Motor neuron (in vitro differentiated cells): ENCODE results near the gene SPEN. TPM values are rescaled to one million over a fixed set of nuclear protein-coding genes. Genes with fewer than 3 reads are reported as not detected.
"Not testable (repeated sequence)": the region's sequence is repeated elsewhere in the genome, so short reads cannot be mapped to it uniquely, and the experiment has no call there.

Experiments used
- ATAC-seq, 8 experiments: fragments of 200-7000 bp; cut with Tn5 transposase; replicated peaks in 6 of 8; 2 replicates each; pipeline ENCODE4 v1.8.0; 2021; ENCODE audit warnings: mild to moderate bottlenecking in 8 of 8, moderate library complexity in 8 of 8
- H3K27ac ChIP-seq, 2 donors: fragments of 250-450 bp; sonication (Bioruptor Pico); 2 replicates each; pipeline ENCODE4 v1.9.0; 2021; ENCODE audit warnings: antibody characterized with exemption in 2 of 2, mild to moderate bottlenecking in 2 of 2, moderate library complexity in 1 of 2
- H3K4me1 ChIP-seq, 2 donors: fragments of 250-450 bp; sonication (Bioruptor Pico); replicated peaks in 1 of 2; 2 replicates each; pipeline ENCODE4 v1.6.1; 2021; ENCODE audit warnings: antibody characterized with exemption in 2 of 2, mild to moderate bottlenecking in 2 of 2, moderate library complexity in 1 of 2
- H3K4me3 ChIP-seq, 5 donors: fragments of 250-450 bp; sonication (Bioruptor Pico); 2 replicates each; pipeline ENCODE4 v1.9.0; 2021; ENCODE audit warnings: antibody characterized with exemption in 5 of 5, mild to moderate bottlenecking in 5 of 5, moderate library complexity in 4 of 5
- WGBS, 10 experiments: fragments of 450-650 bp; shearing (Covaris generic); methylation state at CpG; one replicate each; pipeline ENCODE4 v1.0.0; 2022; 5-methylcytosine and 5-hydroxymethylcytosine counted together
- in situ Hi-C, 9 experiments: fragments of 400-800 bp; cut with MboI; loops; one replicate each; pipeline ENCODE4 v1.15.0; 2021; ENCODE audit warnings: low sequenced_read_pairs in 9 of 9, low pct_unique_long_range_greater_than_20kb in 2 of 9; ENCODE audit not compliant: unreplicated experiment in 9 of 9
- total RNA-seq, 8 experiments: library from RNA; unstranded; fragments of 300-600 nt; gene quantifications; 2 replicates each; pipeline versions ENCODE4 v1.2.3 to v1.2.4, GENCODE V29; 2022

The SPEN gene
- total RNA-seq, 8 experiments from 2014 or later, result 10.0 to 69.9 (median 44.0) TPM

DNA sequence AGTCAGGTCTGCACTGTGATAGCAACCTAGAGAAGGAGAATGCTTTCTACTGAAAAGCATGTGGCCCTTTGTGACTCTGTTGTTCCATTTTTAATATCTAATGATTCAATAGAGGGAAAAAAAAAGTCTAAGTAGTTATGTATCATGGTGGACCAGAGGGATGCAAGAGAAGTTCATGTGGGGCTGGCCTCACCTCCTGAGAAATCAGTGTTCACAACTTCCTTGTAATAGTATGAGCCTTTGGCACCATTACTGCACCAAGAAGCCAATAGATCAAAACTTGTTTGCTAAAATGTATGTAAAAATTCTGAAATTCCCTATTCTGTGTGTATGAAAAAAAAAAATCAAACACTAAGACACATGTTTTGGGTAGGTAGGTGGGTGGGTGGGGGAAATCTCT is 123.4 kb downstream of the SPEN start:
- ATAC-seq, result no peak
- Histone ChIP-seq H3K4me3 (no peak overlapping the region), H3K27ac (no peak overlapping the region), H3K4me1 (peaks cover 6 to 8% of the 10 kb centered on the region in 2 donors)
- in situ Hi-C loops, result loop anchor here in 1 of 9 experiments (25.0 kb wide), 1 partner anchor 159 kb away; the partner anchor contains the start of gene UQCRHL

DNA sequence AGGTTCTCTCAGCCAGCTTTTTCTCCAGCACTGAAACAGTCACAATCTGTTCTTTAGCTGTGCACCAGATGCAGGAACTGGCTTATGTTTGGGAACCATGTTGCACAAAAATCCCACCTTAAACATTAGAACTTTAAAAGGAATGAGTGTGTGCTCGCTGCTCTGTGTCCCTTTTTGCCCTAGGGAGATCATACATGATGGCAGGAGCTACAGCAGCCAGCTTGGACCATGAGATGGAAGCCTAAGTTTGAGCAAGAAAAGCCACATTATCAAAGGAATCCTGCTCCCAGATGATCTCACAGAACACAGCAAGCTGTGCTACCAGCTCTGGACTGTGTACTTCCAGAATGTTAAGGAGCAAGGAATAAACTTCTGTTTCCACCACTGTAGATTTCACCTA is 124.9 kb downstream of the SPEN start:
- Histone ChIP-seq H3K27ac (no peak overlapping the region), H3K4me3 (no peak overlapping the region), H3K4me1 (peaks cover 6 to 8% of the 10 kb centered on the region in 2 donors)
- in situ Hi-C loops, result loop anchor here in 1 of 9 experiments (25.0 kb wide), 1 partner anchor 160 kb away; the partner anchor contains the start of gene UQCRHL
- 20 to 100% (median 73%) methylated on average over 1 of the region's 1 CpG; no CpG with 5 or more reads in 5 of the 10 experiments for WGBS, 10 experiments
- no peak for ATAC-seq

DNA sequence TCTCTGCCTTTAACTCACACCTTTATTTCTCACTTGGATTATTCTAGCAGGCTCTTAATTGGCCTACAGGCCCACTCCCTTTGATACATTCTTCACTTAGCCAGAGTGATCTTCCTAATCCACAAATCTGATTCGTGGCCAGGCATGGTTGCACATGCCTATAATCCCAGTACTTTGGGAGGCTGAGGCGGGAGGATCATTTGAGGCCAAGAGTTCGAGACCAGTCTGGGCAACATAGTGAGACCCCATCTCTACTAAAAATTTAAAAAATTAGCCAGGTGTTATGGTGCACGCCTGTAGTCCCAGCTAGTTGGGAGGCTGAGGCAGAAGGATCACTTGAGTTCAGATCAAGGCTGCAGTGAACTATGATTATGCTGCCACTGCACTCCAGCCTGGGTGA is 126.3 kb downstream of the SPEN start:
- no peak for ATAC-seq
- in situ Hi-C loops, result loop anchor here in 1 of 9 experiments (25.0 kb wide), 1 partner anchor 161 kb away; the partner anchor contains the start of gene UQCRHL
- Histone ChIP-seq H3K4me3 (no peak overlapping the region), H3K27ac (no peak overlapping the region), H3K4me1 (peaks cover 6 to 8% of the 10 kb centered on the region in 2 donors)
- 92 to 100% (median 95%) methylated on average over 1 to 4 of the region's 4 CpGs; no CpG with 5 or more reads in 4 of the 10 experiments for WGBS, 10 experiments

DNA sequence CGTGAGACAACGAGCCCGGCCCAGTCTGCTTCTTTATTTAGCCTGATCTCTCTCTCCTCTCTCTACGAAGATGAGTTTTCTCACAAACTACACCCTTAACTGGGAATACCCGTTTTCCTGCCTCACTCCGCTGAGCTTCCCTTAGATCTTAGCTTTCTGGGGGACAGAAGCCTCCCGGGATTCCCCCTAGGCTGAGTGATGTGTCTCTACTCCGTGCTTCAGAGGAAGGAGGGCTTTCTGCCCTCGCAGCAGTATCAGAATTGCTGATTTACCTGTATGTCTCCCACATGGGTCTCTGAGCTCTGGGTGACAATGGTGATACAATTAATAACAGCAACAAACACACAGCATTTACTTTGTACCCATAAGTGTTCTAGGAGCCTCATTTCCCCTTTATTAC is 127.3 kb downstream of the SPEN start:
- 0 to 55% (median 39%) methylated on average over 1 to 9 of the region's 9 CpGs; no CpG with 5 or more reads in 4 of the 10 experiments for WGBS, 10 experiments
- no peak for ATAC-seq
- in situ Hi-C loops, result loop anchor here in 3 of 9 experiments (25.0 kb wide), 1 partner anchor 163 kb away; the partner anchor contains the start of gene UQCRHL (in 3 of the 3)
- peaks cover 6 to 8% of the 10 kb centered on the region in 2 donors for H3K4me1 ChIP-seq
- peak overlapping the region; percentile 83 to 99 (median 89) for H3K4me3 ChIP-seq
- H3K27ac ChIP-seq, result peak overlapping the region in 1 of 2 donors; percentile 98

DNA sequence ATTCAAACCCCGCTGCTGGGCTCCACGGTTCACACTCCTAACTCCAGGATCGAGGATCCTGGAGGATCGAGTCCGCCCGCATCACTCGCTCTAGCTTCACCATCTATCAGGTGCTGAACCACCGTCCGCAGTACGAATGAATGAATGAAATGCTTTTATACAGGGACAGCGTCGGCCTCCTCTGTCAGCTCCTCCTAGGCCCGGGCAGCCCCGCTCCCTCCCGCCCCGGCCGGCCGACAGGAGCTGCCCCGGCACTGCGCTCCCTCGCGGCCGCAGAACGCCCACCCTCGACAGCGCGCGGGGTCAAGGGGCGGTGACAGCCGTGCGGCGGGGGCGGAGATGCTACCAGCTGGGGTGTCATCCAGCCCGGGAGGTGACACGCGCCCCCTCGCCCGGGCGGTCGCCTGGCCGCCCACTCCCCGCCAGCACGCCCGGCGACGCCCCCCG is 127.9 kb downstream of the SPEN start:
- Histone ChIP-seq H3K27ac (peak overlapping the region; percentile 91 to 98), H3K4me3 (peak overlapping the region; percentile 83 to 99 (median 89)), H3K4me1 (peaks cover 6 to 8% of the 10 kb centered on the region in 2 donors)
- in situ Hi-C loops, result loop anchor here in 2 of 9 experiments (25.0 kb wide), 1 partner anchor 163 kb away; the partner anchor contains the start of gene UQCRHL (in 2 of the 2)
- WGBS, 10 experiments, result 0 to 4% (median 0%) methylated on average over 2 to 9 of the region's 47 CpGs; no CpG with 5 or more reads in 5 of the 10 experiments
- ATAC-seq, result peak; percentile 86 to 91 (median 89)

DNA sequence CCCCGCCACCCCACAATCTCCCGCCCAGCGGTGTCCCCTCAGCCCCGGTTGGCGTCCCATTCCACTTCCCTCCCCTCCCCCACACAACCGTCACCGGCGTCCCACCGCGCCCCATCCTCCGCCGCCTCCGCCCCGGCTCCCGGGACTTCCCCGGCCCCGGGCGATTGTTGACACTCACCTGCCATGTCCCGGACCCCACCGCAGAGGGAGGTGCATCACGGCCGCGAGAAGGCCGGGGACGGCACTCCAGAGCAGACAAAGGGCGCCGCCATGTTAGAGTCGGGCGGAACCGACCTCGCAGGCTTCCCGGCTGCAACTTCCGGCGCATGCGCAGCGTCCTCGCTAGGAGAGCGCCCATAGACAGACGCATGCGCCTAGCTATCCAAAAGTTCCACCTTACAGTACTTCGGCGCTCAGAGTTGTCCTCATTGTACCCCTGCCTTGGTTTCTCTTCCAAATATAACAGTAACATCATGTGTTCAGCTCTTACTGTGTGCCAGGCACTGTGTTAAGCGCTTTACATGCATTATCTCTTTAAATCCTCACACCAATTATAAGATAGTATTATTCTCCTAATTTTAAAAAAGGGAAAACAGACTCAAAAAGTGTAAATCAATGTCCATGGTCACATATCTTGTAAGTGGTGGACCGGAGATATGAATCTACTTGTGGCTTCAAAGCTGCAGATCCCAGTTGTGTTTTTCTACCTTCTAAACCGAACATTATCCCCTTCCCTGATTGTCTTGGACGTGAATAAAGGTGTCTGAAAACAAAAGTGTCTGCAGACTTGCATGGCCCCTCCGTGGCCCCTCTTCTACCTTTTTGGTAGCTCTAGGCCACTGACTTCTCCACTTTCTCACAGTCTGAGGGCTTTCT is 128.5 kb downstream of the SPEN start, which contains the start of gene ZBTB17:
Gene ZBTB17, minus strand, starts transcription at position 297 of the 876 bp plus-strand sequence. CDS start 27,606 bp downstream, outside the sequence.
- H3K4me1 ChIP-seq, result peaks cover 6 to 8% of the 10 kb centered on the region in 2 donors
- peak; percentile 87 to 94 (median 92) for ATAC-seq
- WGBS, 10 experiments, result 17 to 100% (median 37%) methylated on average over 2 to 17 of the region's 47 CpGs
- H3K4me3 ChIP-seq, result peak within 1 kb of the TSS; percentile 83 to 99 (median 89)
- peak within 1 kb of the TSS; percentile 91 to 98 for H3K27ac ChIP-seq
- in situ Hi-C loops, result loop anchor here in 2 of 9 experiments (25.0 kb wide), 1 partner anchor 164 kb away; the partner anchor contains the start of gene UQCRHL (in 2 of the 2)

DNA sequence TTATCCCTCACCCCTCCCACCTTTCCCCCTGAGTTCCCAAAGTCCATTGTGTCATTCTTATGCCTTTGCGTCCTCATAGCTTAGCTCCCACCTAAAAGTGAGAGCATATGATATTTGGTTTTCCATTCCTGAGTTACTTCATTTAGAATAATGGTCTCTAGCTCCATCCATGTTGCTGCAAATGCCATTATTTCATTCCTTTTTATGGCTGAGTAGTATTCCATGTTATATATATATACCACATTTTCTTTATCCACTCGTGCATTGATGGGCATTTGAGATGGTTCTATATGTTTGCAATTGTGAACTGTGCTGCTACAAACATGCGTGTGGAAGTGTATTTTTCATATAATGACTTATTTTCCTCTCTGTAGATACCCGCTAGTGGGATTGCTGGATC is 130.4 kb downstream of the SPEN start:
- H3K4me1 ChIP-seq, H3K4me3 ChIP-seq, H3K27ac ChIP-seq, ATAC-seq: not testable (repeated sequence)
- in situ Hi-C loops, result loop anchor here in 2 of 9 experiments (25.0 kb wide), 1 partner anchor 166 kb away; the partner anchor contains the start of gene UQCRHL (in 2 of the 2)
- 67 to 92% (median 81%) methylated on average over 2 to 4 of the region's 4 CpGs; no CpG with 5 or more reads in 1 of the 10 experiments for WGBS, 10 experiments

DNA sequence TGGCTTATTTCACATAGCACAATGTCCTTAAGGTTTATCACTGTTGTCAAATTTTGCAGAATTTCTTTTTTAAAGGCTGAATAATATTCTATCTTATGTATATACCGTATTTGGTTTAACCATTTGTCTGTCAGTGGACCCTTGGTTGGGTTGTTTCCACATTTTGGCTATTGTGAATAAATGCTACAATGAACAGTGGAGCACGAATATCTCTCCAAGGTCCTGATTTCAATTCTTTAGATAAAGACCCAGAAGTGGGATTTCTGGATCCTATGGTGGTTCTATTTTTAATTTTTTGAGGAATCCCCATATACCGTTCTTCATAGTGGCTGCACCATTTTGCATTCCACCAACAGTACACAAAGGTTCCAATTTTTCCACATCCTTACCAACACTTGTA is 134.2 kb downstream of the SPEN start:
- Histone ChIP-seq H3K27ac (no peak overlapping the region), H3K4me3 (no peak overlapping the region), H3K4me1 (no peaks in the 10 kb centered on the region)
- 33 to 94% (median 84%) methylated on average over 1 to 3 of the region's 3 CpGs for WGBS, 10 experiments
- ATAC-seq, result no peak
- in situ Hi-C loops, result loop anchor here in 2 of 9 experiments (25.0 kb wide), 1 partner anchor 169 kb away; the partner anchor contains the start of gene UQCRHL (in 2 of the 2)

DNA sequence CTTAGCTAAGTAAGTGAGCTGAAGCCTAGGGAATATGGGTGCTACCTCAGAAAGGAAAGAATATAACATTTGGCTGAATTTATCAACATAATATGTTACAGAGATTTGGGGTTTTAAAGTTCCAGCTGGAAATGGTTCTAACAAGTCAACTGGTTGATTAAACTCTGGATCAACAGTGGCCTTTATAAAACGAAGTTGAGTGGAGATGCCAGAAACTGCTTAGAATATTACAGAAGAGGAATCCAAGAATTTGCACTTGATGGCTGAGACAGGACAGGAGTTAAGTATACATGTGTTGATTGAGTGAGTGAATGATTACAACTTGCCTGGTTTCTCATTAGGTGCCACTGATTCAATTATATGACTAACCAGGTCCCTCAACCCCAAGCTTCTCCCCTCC is 135.8 kb downstream of the SPEN start:
- no peak overlapping the region for H3K4me3 ChIP-seq
- H3K27ac ChIP-seq, result no peak overlapping the region
- no peaks in the 10 kb centered on the region for H3K4me1 ChIP-seq
- 0 to 50% (median 16%) methylated on average over 1 of the region's 1 CpG; no CpG with 5 or more reads in 6 of the 10 experiments for WGBS, 10 experiments
- in situ Hi-C loops, result loop anchor here in 2 of 9 experiments (25.0 kb wide), 1 partner anchor 171 kb away; the partner anchor contains the start of gene UQCRHL (in 2 of the 2)
- ATAC-seq, result no peak

DNA sequence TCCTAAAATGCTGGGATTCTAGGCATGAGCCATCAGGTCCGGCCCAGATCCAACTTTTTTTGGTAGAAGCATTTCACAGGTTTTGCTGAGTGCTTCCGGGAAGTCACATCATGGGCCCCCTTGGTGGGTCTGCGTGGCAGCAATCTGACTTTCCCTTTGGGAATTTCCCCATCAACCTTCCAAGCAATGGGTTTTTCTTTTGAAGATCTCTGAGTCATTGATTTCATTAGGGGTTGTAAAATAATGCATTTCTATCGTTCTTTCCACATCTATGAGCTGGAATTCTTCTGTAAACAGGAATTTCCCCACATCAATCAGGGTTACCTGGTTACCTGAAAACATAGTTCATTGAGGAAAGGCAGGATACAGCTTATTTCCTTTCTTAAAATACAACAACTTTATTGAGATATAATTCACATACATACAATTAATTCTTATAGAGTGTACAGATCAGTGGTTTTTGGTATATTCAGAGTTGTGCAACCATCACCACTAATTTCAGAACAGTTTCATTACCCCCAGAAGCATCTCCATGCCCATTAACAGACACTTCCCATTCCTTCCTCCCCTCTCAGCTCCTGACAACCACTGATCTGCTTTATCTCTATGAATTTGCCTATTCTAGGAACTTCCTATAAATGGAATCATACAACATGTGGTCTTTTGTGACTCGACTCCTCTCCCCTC is 138.2 kb downstream of the SPEN start:
- H3K27ac ChIP-seq, result no peak overlapping the region
- H3K4me1 ChIP-seq, result no peaks in the 10 kb centered on the region
- ATAC-seq, result no peak
- 43 to 83% (median 60%) methylated on average over 1 to 4 of the region's 5 CpGs; no CpG with 5 or more reads in 1 of the 10 experiments for WGBS, 10 experiments
- in situ Hi-C loops, result loop anchor here in 2 of 9 experiments (25.0 kb wide), 1 partner anchor 173 kb away; the partner anchor contains the start of gene UQCRHL (in 2 of the 2)
- H3K4me3 ChIP-seq, result no peak overlapping the region

DNA sequence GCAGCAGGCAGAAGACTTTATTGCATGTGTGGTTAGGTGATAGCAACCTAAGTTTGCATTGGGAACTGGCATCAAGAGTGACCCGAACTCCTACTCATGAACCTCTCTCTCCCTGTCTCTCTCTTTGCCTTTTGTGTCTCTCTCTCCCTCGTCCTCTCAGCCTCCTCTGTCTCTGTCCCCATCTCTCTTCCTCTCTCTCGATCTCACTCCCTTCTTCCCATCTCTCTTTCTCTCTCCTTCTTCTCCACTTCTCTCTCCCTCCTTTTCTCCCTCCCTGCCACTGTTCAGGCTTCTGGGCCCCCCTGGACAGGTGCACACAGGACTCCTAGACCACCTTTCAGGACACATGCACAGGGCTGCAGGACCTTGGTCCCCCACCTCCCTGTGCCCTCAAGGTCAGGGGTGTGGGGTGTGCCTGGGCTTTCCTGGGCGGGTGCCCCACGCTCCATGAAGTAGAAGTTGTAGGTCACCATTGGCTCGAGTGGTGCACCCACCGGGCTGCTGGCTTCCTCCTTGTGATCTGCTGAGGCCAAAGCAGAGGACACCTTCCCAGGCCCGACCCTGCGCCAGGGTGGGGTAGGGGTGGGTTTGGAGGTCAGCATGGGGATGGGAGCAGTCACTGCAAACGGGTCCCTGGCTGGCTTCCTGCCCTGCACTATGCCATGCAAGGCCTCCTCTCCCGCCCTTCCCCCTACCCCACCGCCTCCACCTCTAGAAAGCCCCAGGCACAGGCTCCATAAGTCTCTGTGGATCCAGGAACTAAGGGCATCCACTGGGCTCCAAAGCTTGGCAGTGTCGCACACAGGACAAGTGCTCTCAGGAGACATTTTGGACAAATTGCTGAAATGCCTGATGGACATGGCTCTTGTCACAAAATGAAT is 141.6 kb downstream of the SPEN start:
- 40 to 100% (median 70%) methylated on average over 1 to 7 of the region's 13 CpGs for WGBS, 10 experiments
- Histone ChIP-seq H3K4me3 (no peak overlapping the region), H3K27ac (no peak overlapping the region), H3K4me1 (no peaks in the 10 kb centered on the region)
- in situ Hi-C loops, result loop anchor here in 2 of 9 experiments (25.0 kb wide), 1 partner anchor 177 kb away; the partner anchor contains the start of gene UQCRHL (in 2 of the 2)
- no peak for ATAC-seq
